ENCODE measurements around the gene LARGE1.

LARGE1 gene

GRCh38 chr22:33467080-33467479 lies 453.2 kb downstream of the LARGE1 start:
- Histone ChIP-seq H2BK120ac (ENCODE audit: low read depth, low read length) (no peak overlapping the region), H3K9me3 (replicated peaks in 1 of 2; ENCODE audit: control insufficient read depth in 2 of 2, insufficient read depth in 1 of 2, low read depth in 1 of 2, low read length in 2 of 2) (peaks cover 0 to 3% of the 10 kb centered on the region in 2 donors), H2BK12ac (ENCODE audit: low read length) (no peak overlapping the region), H4K8ac (ENCODE audit: low read depth, low read length) (no peak overlapping the region), H3K4ac (ENCODE audit: low read length) (no peak overlapping the region), H3K18ac (ENCODE audit: low read length) (no peak overlapping the region), H2BK5ac (ENCODE audit: low read length) (no peak overlapping the region), H3K4me3 (ENCODE audit: low read length in 2 of 2) (no peak overlapping the region), H3K36me3 (replicated peaks in 1 of 2; ENCODE audit: control insufficient read depth in 2 of 2, insufficient read depth in 2 of 2, low read length in 2 of 2) (no peaks in the 10 kb centered on the region), H3K4me1 (ENCODE audit: control insufficient read depth in 2 of 2, insufficient read depth in 1 of 2, low read depth in 1 of 2, low read length in 2 of 2) (peaks cover under 1% of the 10 kb centered on the region in 2 donors), H3K27ac (replicated peaks; ENCODE audit: low read length) (no peak overlapping the region), H3K9ac (ENCODE audit: low read depth, low read length, poor library complexity) (no peak overlapping the region), H3K23ac (ENCODE audit: low read depth, low read length, poor library complexity) (no peak overlapping the region), H3K14ac (ENCODE audit: low read length) (no peak overlapping the region), H3K27me3 (ENCODE audit: control insufficient read depth in 3 of 3, insufficient read depth in 3 of 3, low read depth in 1 of 3, low read length in 3 of 3) (no peaks in the 10 kb centered on the region), H2BK15ac (ENCODE audit: low read length) (no peak overlapping the region), H3K79me1 (ENCODE audit: low read depth, low read length) (no peaks in the 10 kb centered on the region), H2AK5ac (ENCODE audit: low read depth, low read length) (no peak overlapping the region), H2AFZ (ENCODE audit: low read length) (no peak overlapping the region), H4K91ac (ENCODE audit: low read depth, low read length, poor library complexity) (no peak overlapping the region), H3K4me2 (ENCODE audit: insufficient read depth, low read length, poor library complexity, severe bottlenecking) (no peak overlapping the region)
- WGBS, 2 donors (ENCODE audit: extremely low coverage in 2 of 2, insufficient read length in 2 of 2, insufficient replicate concordance in 1 of 2) = no CpG with 5 or more reads among the region's 2 CpGs
- no peak for DNase-seq (ENCODE audit: low spot score)

DNA sequence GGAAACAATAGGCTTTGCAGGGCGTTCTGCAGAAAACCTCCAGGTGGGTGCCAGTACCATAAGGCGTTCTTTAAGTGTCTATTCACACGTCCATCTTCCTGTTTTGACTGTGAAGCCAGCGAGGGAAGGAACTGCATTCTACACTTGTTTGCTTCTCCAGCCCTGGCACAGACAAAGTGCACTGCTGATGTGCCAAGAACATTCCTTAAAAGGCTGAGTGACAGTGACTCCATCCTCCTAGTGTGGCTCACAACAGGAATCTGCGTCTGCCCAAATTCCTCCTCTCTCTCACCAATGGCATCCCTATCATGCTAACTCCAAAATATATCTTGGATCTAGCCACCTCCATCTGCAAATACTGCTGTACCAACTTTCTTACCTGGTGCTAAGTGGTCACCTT lies 454.7 kb downstream of the LARGE1 start:
- Histone ChIP-seq H2BK120ac (ENCODE audit: low read depth, low read length) (no peak overlapping the region), H3K9me3 (replicated peaks in 1 of 2; ENCODE audit: control insufficient read depth in 2 of 2, insufficient read depth in 1 of 2, low read depth in 1 of 2, low read length in 2 of 2) (peaks cover 2 to 4% of the 10 kb centered on the region in 2 donors), H4K91ac (ENCODE audit: low read depth, low read length, poor library complexity) (no peak overlapping the region), H3K27me3 (ENCODE audit: control insufficient read depth in 3 of 3, insufficient read depth in 3 of 3, low read depth in 1 of 3, low read length in 3 of 3) (no peaks in the 10 kb centered on the region), H2AK5ac (ENCODE audit: low read depth, low read length) (no peak overlapping the region), H3K4me1 (ENCODE audit: control insufficient read depth in 2 of 2, insufficient read depth in 1 of 2, low read depth in 1 of 2, low read length in 2 of 2) (no peaks in the 10 kb centered on the region), H3K36me3 (replicated peaks in 1 of 2; ENCODE audit: control insufficient read depth in 2 of 2, insufficient read depth in 2 of 2, low read length in 2 of 2) (no peaks in the 10 kb centered on the region), H3K18ac (ENCODE audit: low read length) (no peak overlapping the region), H2BK5ac (ENCODE audit: low read length) (no peak overlapping the region), H3K9ac (ENCODE audit: low read depth, low read length, poor library complexity) (no peak overlapping the region), H3K79me1 (ENCODE audit: low read depth, low read length) (no peaks in the 10 kb centered on the region), H2AFZ (ENCODE audit: low read length) (no peak overlapping the region), H3K4ac (ENCODE audit: low read length) (no peak overlapping the region), H2BK15ac (ENCODE audit: low read length) (no peak overlapping the region), H2BK12ac (ENCODE audit: low read length) (no peak overlapping the region), H3K14ac (ENCODE audit: low read length) (no peak overlapping the region), H3K23ac (ENCODE audit: low read depth, low read length, poor library complexity) (no peak overlapping the region), H3K4me3 (ENCODE audit: low read length in 2 of 2) (peak overlapping the region in 1 of 2 donors; percentile 19), H3K27ac (replicated peaks; ENCODE audit: low read length) (no peak overlapping the region), H4K8ac (ENCODE audit: low read depth, low read length) (no peak overlapping the region), H3K4me2 (ENCODE audit: insufficient read depth, low read length, poor library complexity, severe bottlenecking) (no peak overlapping the region)
- no peak for DNase-seq (ENCODE audit: low spot score)
- no CpG with 5 or more reads among the region's 5 CpGs for WGBS, 2 donors (ENCODE audit: extremely low coverage in 2 of 2, insufficient read length in 2 of 2, insufficient replicate concordance in 1 of 2)

DNA sequence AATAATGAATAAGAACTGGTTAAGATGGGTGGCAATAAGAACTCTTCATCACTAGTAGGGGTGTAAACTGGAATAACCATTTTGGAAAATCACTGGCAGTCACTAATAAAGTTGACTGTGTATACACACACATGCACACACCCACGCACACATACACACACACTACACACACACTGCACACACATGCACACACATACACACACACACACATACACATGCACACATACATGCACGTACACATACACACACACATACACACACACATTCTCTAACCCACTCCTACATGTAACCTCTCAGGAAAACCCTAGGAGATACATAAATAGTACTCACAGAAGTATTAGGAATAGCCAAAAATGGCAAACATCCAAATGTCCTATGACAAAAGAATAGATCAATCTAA lies 455.6 kb downstream of the LARGE1 start:
- no peak overlapping the region for H3K14ac ChIP-seq (ENCODE audit: low read length)
- no peak overlapping the region for H3K27ac ChIP-seq (replicated peaks; ENCODE audit: low read length)
- H3K4ac ChIP-seq (ENCODE audit: low read length) = no peak overlapping the region
- peaks cover 2 to 4% of the 10 kb centered on the region in 2 donors for H3K9me3 ChIP-seq (replicated peaks in 1 of 2; ENCODE audit: control insufficient read depth in 2 of 2, insufficient read depth in 1 of 2, low read depth in 1 of 2, low read length in 2 of 2)
- H2AK5ac ChIP-seq (ENCODE audit: low read depth, low read length) = no peak overlapping the region
- DNase-seq (ENCODE audit: low spot score) = no peak
- H4K91ac ChIP-seq (ENCODE audit: low read depth, low read length, poor library complexity) = no peak overlapping the region
- no peak overlapping the region for H2BK12ac ChIP-seq (ENCODE audit: low read length)
- no peak overlapping the region for H3K4me2 ChIP-seq (ENCODE audit: insufficient read depth, low read length, poor library complexity, severe bottlenecking)
- H3K4me1 ChIP-seq (ENCODE audit: control insufficient read depth in 2 of 2, insufficient read depth in 1 of 2, low read depth in 1 of 2, low read length in 2 of 2) = no peaks in the 10 kb centered on the region
- no peaks in the 10 kb centered on the region for H3K36me3 ChIP-seq (replicated peaks in 1 of 2; ENCODE audit: control insufficient read depth in 2 of 2, insufficient read depth in 2 of 2, low read length in 2 of 2)
- no CpG with 5 or more reads among the region's 2 CpGs for WGBS, 2 donors (ENCODE audit: extremely low coverage in 2 of 2, insufficient read length in 2 of 2, insufficient replicate concordance in 1 of 2)
- H3K27me3 ChIP-seq (ENCODE audit: control insufficient read depth in 3 of 3, insufficient read depth in 3 of 3, low read depth in 1 of 3, low read length in 3 of 3) = no peaks in the 10 kb centered on the region
- H4K8ac ChIP-seq (ENCODE audit: low read depth, low read length) = no peak overlapping the region
- no peak overlapping the region for H2BK15ac ChIP-seq (ENCODE audit: low read length)
- H3K4me3 ChIP-seq (ENCODE audit: low read length in 2 of 2) = peak overlapping the region in 1 of 2 donors; percentile 68
- no peak overlapping the region for H2BK120ac ChIP-seq (ENCODE audit: low read depth, low read length)
- no peak overlapping the region for H3K23ac ChIP-seq (ENCODE audit: low read depth, low read length, poor library complexity)
- no peak overlapping the region for H2AFZ ChIP-seq (ENCODE audit: low read length)
- no peak overlapping the region for H3K18ac ChIP-seq (ENCODE audit: low read length)
- no peak overlapping the region for H3K9ac ChIP-seq (ENCODE audit: low read depth, low read length, poor library complexity)
- H2BK5ac ChIP-seq (ENCODE audit: low read length) = no peak overlapping the region
- no peaks in the 10 kb centered on the region for H3K79me1 ChIP-seq (ENCODE audit: low read depth, low read length)

- Histone ChIP-seq H3K23ac (ENCODE audit: low read depth, low read length, poor library complexity) (no peak overlapping the region), H3K4me3 (ENCODE audit: low read length in 2 of 2) (no peak overlapping the region), H2AFZ (ENCODE audit: low read length) (no peak overlapping the region), H3K9ac (ENCODE audit: low read depth, low read length, poor library complexity) (no peak overlapping the region), H2BK120ac (ENCODE audit: low read depth, low read length) (no peak overlapping the region), H3K4me2 (ENCODE audit: insufficient read depth, low read length, poor library complexity, severe bottlenecking) (no peak overlapping the region), H2BK12ac (ENCODE audit: low read length) (no peak overlapping the region), H3K4me1 (ENCODE audit: control insufficient read depth in 2 of 2, insufficient read depth in 1 of 2, low read depth in 1 of 2, low read length in 2 of 2) (no peaks in the 10 kb centered on the region), H4K8ac (ENCODE audit: low read depth, low read length) (no peak overlapping the region), H3K79me1 (ENCODE audit: low read depth, low read length) (no peaks in the 10 kb centered on the region), H3K14ac (ENCODE audit: low read length) (no peak overlapping the region), H2AK5ac (ENCODE audit: low read depth, low read length) (no peak overlapping the region), H3K36me3 (replicated peaks in 1 of 2; ENCODE audit: control insufficient read depth in 2 of 2, insufficient read depth in 2 of 2, low read length in 2 of 2) (no peaks in the 10 kb centered on the region), H3K27ac (replicated peaks; ENCODE audit: low read length) (no peak overlapping the region), H4K91ac (ENCODE audit: low read depth, low read length, poor library complexity) (no peak overlapping the region), H3K27me3 (ENCODE audit: control insufficient read depth in 3 of 3, insufficient read depth in 3 of 3, low read depth in 1 of 3, low read length in 3 of 3) (no peaks in the 10 kb centered on the region), H3K9me3 (replicated peaks in 1 of 2; ENCODE audit: control insufficient read depth in 2 of 2, insufficient read depth in 1 of 2, low read depth in 1 of 2, low read length in 2 of 2) (peaks cover 2 to 4% of the 10 kb centered on the region in 2 donors), H3K18ac (ENCODE audit: low read length) (no peak overlapping the region), H2BK15ac (ENCODE audit: low read length) (no peak overlapping the region), H3K4ac (ENCODE audit: low read length) (no peak overlapping the region), H2BK5ac (ENCODE audit: low read length) (no peak overlapping the region)
- DNase-seq (ENCODE audit: low spot score) = no peak
- no CpG with 5 or more reads among the region's 2 CpGs for WGBS, 2 donors (ENCODE audit: extremely low coverage in 2 of 2, insufficient read length in 2 of 2, insufficient replicate concordance in 1 of 2)
These were observed 458.4 kb downstream of the LARGE1 start for GRCh38 chr22:33461698-33462434.
